ENCODE results near the gene SLC12A7.
A peak's percentile ranks its signal among the peaks of the same experiment; 100 is the strongest.

The SLC12A7 gene

GRCh38 chr5:1109542-1110306 lies 2.1 kb downstream of the SLC12A7 start:
- no peak for DNase-seq
- TF ChIP-seq CTCF (IDR thresholded peaks at IDR 0.05), result no peak
- Histone ChIP-seq H3K4me1 (peaks cover 0 to 24% (median 6%) of the 10 kb centered on the region in 4 donors), H3K27ac (no peak overlapping the region), H3K4me3 (peak overlapping the region in 1 of 2 donors; percentile 90), H3K27me3 (peaks cover 0 to 18% of the 10 kb centered on the region in 2 donors), H3K9me3 (no peaks in the 10 kb centered on the region), H3K36me3 (peaks cover 0 to 4% (median 0%) of the 10 kb centered on the region in 3 donors)
- intact Hi-C loops (cut with DNase I; ENCODE audit: low total_unique reads), result no loop called here

- intact Hi-C loops (cut with DNase I; ENCODE audit: low total_unique reads), result no loop called here
- Histone ChIP-seq H3K27me3 (peaks cover 0 to 11% of the 10 kb centered on the region in 2 donors), H3K36me3 (peaks cover 0 to 4% (median 0%) of the 10 kb centered on the region in 3 donors), H3K4me3 (no peak overlapping the region), H3K4me1 (peaks cover 0 to 30% (median 12%) of the 10 kb centered on the region in 4 donors), H3K27ac (no peak overlapping the region), H3K9me3 (no peaks in the 10 kb centered on the region)
- DNase-seq, result no peak
- no peak for TF ChIP-seq CTCF (IDR thresholded peaks at IDR 0.05)
Observed at GRCh38 chr5:1108865-1109174, 3.0 kb downstream of the SLC12A7 start.

- Histone ChIP-seq H3K4me1 (peaks cover 0 to 35% (median 17%) of the 10 kb centered on the region in 4 donors), H3K27me3 (peaks cover 0 to 7% of the 10 kb centered on the region in 2 donors), H3K36me3 (peaks cover 0 to 4% (median 0%) of the 10 kb centered on the region in 3 donors), H3K4me3 (no peak overlapping the region), H3K27ac (no peak overlapping the region), H3K9me3 (no peaks in the 10 kb centered on the region)
- no peak for TF ChIP-seq CTCF (IDR thresholded peaks at IDR 0.05)
- no peak for DNase-seq
- intact Hi-C loops (cut with DNase I; ENCODE audit: low total_unique reads), result no loop called here
Observed at GRCh38 chr5:1108023-1108864, 3.6 kb downstream of the SLC12A7 start.

GRCh38 chr5:1107167-1108022 lies 4.5 kb downstream of the SLC12A7 start:
- no peak for DNase-seq
- H3K27ac ChIP-seq, result no peak overlapping the region
- H3K4me3 ChIP-seq, result no peak overlapping the region
- H3K27me3 ChIP-seq, result no peaks in the 10 kb centered on the region
- H3K36me3 ChIP-seq, result peaks cover 0 to 4% (median 0%) of the 10 kb centered on the region in 3 donors
- TF ChIP-seq CTCF (IDR thresholded peaks at IDR 0.05), result no peak
- H3K4me1 ChIP-seq, result peaks cover 0 to 43% (median 20%) of the 10 kb centered on the region in 4 donors
- intact Hi-C loops (cut with DNase I; ENCODE audit: low total_unique reads), result no loop called here
- H3K9me3 ChIP-seq, result no peaks in the 10 kb centered on the region

DNA sequence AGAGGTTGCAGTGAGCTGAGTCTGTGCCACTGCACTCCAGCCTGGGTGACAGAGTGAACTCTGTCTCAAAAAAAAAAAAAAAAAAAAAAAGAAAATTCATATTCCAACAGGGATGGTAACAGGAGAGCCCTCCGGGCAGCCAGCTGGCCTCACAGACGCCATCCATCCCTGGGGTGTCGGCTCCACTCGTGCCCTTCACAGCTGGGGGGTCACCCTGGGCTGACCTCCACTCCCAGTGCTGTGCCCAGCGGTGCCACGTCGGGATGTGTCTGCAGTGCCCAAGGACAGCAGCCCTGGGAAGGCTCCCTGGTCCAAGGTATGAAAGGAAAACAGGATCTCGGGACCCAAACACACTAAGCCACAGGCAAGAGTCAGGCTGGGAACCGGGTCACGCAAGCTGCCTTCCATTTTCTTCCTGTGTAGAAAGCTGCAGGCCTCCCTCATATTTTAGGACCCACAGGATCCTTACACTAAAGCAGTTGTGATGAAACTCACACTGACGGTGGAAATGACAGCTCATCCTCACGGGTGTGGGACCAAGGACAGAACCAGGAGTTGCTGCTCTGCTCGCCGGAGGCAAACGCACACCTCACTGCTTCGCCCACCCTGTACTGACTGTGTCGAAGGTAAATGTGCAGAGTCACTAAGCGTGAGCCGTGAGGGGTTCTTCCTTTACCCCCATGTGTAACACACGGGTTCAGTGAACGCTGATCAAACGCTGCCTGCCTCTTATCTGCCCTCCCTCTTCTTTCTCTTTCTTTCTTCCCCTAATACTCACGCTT lies 5.3 kb downstream of the SLC12A7 start:
- H3K4me3 ChIP-seq, result no peak overlapping the region
- H3K4me1 ChIP-seq, result peaks cover 0 to 46% (median 20%) of the 10 kb centered on the region in 4 donors
- H3K36me3 ChIP-seq, result peaks cover 0 to 4% (median 0%) of the 10 kb centered on the region in 3 donors
- TF ChIP-seq CTCF (IDR thresholded peaks at IDR 0.05), result no peak
- H3K9me3 ChIP-seq, result no peaks in the 10 kb centered on the region
- H3K27me3 ChIP-seq, result no peaks in the 10 kb centered on the region
- intact Hi-C loops (cut with DNase I; ENCODE audit: low total_unique reads), result no loop called here
- no peak overlapping the region for H3K27ac ChIP-seq
- no peak for DNase-seq
